ENCODE data around the gene PABPC1L.

GRCh38 chr20:44894959-44895358 lies 14.9 kb upstream of the PABPC1L start:
- no peak for TF ChIP-seq CTCF (IDR thresholded peaks at IDR 0.05)
- TF ChIP-seq POLR2AphosphoS5 (IDR thresholded peaks at IDR 0.05; ENCODE audit: low read depth, low read length) = no peak
- no peak for TF ChIP-seq TCF7L2 (IDR thresholded peaks at IDR 0.05; ENCODE audit: low read depth, low read length)

Data from Panc1 (cell line).